Endothelial cell (in vitro differentiated cells): ENCODE data around the gene SORCS1. TPM values are rescaled to one million over a fixed set of nuclear protein-coding genes. Genes with fewer than 3 reads are reported as not detected.

Experiments
- DNase-seq: peaks from one replicate; pipeline ENCODE4 v3.0.0; 2021; ENCODE audit warnings: low spot score
- H3K27ac Mint-ChIP-seq: one replicate; pipeline ENCODE4 v1.8.0; 2021; ENCODE audit warnings: mixed read lengths, inconsistent platforms; ENCODE audit not compliant: unreplicated experiment
- H3K27me3 Mint-ChIP-seq: one replicate; pipeline ENCODE4 v1.8.0; 2021; ENCODE audit warnings: mild to moderate bottlenecking, moderate library complexity, mixed read lengths, inconsistent platforms; ENCODE audit not compliant: unreplicated experiment
- H3K36me3 Mint-ChIP-seq: one replicate; pipeline ENCODE4 v1.8.0; 2021; ENCODE audit warnings: mild to moderate bottlenecking, low read depth, mixed read lengths, inconsistent platforms; ENCODE audit not compliant: unreplicated experiment
- H3K4me1 Mint-ChIP-seq: one replicate; pipeline ENCODE4 v1.8.0; 2021; ENCODE audit warnings: mild to moderate bottlenecking, mixed read lengths, inconsistent platforms; ENCODE audit not compliant: unreplicated experiment
- H3K4me3 Mint-ChIP-seq: one replicate; pipeline ENCODE4 v1.8.0; 2021; ENCODE audit warnings: mild to moderate bottlenecking, mixed read lengths, inconsistent platforms; ENCODE audit not compliant: unreplicated experiment
- H3K9me3 Mint-ChIP-seq: one replicate; pipeline ENCODE4 v1.8.0; 2021; ENCODE audit warnings: mixed read lengths, inconsistent platforms; ENCODE audit not compliant: unreplicated experiment
- CTCF ChIP-seq: fragments of 200-600 bp; sonication (generic); IDR thresholded peaks from one replicate; pipeline ENCODE4 v1.5.0; 2021; ENCODE audit warnings: antibody characterized with exemption; ENCODE audit not compliant: unreplicated experiment
- total RNA-seq: library from RNA; stranded (reverse); fragmentation: NEBNext Ultra II Directional; extraction: Animal tissue kit (Norgen Biotek cat#: 25700); gene quantifications from one replicate; pipeline ENCODE4 v1.2.1, GENCODE V29; 2021; ENCODE audit not compliant: unreplicated experiment

Gene SORCS1
- total RNA-seq, 1 donor from 2014 or later, result 0.56 TPM

GRCh38 chr10:106908225-106908624 is 256.3 kb downstream of the SORCS1 start:
- H3K4me1 Mint-ChIP-seq, result no peaks in the 10 kb centered on the region
- no peaks in the 10 kb centered on the region for H3K36me3 Mint-ChIP-seq
- DNase-seq, result no peak
- no peak overlapping the region for H3K27ac Mint-ChIP-seq
- H3K9me3 Mint-ChIP-seq, result no peaks in the 10 kb centered on the region
- peaks cover 1% of the 10 kb centered on the region for H3K27me3 Mint-ChIP-seq
- TF ChIP-seq CTCF, result no peak
- H3K4me3 Mint-ChIP-seq, result no peak overlapping the region

- Mint-ChIP-seq H3K27ac (no peak overlapping the region), H3K9me3 (no peaks in the 10 kb centered on the region)
These were observed 260.3 kb downstream of the SORCS1 start for GRCh38 chr10:106904209-106904608.

GRCh38 chr10:106903180-106903579 is 261.3 kb downstream of the SORCS1 start:
- Mint-ChIP-seq H3K27me3 (peaks cover 1% of the 10 kb centered on the region), H3K4me1 (no peaks in the 10 kb centered on the region), H3K9me3 (no peaks in the 10 kb centered on the region), H3K36me3 (no peaks in the 10 kb centered on the region), H3K27ac (no peak overlapping the region), H3K4me3 (no peak overlapping the region)
- DNase-seq, result no peak
- no peak for TF ChIP-seq CTCF

More at GRCh38 chr10:106904209-106904608, 260.3 kb downstream of the SORCS1 start:
- Mint-ChIP-seq H3K4me3 (no peak overlapping the region), H3K4me1 (no peaks in the 10 kb centered on the region), H3K27me3 (peaks cover 3% of the 10 kb centered on the region), H3K36me3 (no peaks in the 10 kb centered on the region)
- no peak for TF ChIP-seq CTCF
- DNase-seq, result no peak

GRCh38 chr10:106900016-106900652 is 264.4 kb downstream of the SORCS1 start:
- DNase-seq, result no peak
- Mint-ChIP-seq H3K9me3 (no peaks in the 10 kb centered on the region), H3K27ac (no peak overlapping the region), H3K27me3 (peaks cover 1% of the 10 kb centered on the region), H3K36me3 (no peaks in the 10 kb centered on the region), H3K4me3 (no peak overlapping the region), H3K4me1 (no peaks in the 10 kb centered on the region)
- TF ChIP-seq CTCF, result no peak

GRCh38 chr10:106898446-106898845 is 266.1 kb downstream of the SORCS1 start:
- no peak overlapping the region for H3K4me3 Mint-ChIP-seq
- H3K27ac Mint-ChIP-seq, result no peak overlapping the region
- H3K36me3 Mint-ChIP-seq, result no peaks in the 10 kb centered on the region
- no peaks in the 10 kb centered on the region for H3K9me3 Mint-ChIP-seq
- DNase-seq, result no peak
- no peak for TF ChIP-seq CTCF
- H3K27me3 Mint-ChIP-seq, result peaks cover 1% of the 10 kb centered on the region
- no peaks in the 10 kb centered on the region for H3K4me1 Mint-ChIP-seq
